Glutamatergic neuron (in vitro differentiated cells): Measurements from ENCODE around the gene AQP11. TPM values are rescaled to one million over a fixed set of nuclear protein-coding genes. Genes with fewer than 3 reads are reported as not detected.
"Not testable (repeated sequence)": the region's sequence is repeated elsewhere in the genome, so short reads cannot be mapped to it uniquely, and the experiment has no call there.

Source experiments
- DNase-seq: peaks from one replicate; pipeline ENCODE4 v3.0.0; 2022
- H3K27ac Mint-ChIP-seq: one replicate; pipeline ENCODE4 v1.8.0; 2020; ENCODE audit warnings: mild to moderate bottlenecking, mixed read lengths, inconsistent platforms; ENCODE audit not compliant: unreplicated experiment
- H3K27me3 Mint-ChIP-seq: one replicate; pipeline ENCODE4 v1.8.0; 2020; ENCODE audit warnings: mild to moderate bottlenecking, moderate library complexity, mixed read lengths, inconsistent platforms; ENCODE audit not compliant: unreplicated experiment
- H3K36me3 Mint-ChIP-seq: one replicate; pipeline ENCODE4 v1.8.0; 2020; ENCODE audit warnings: mild to moderate bottlenecking, mixed read lengths, inconsistent platforms; ENCODE audit not compliant: unreplicated experiment
- H3K4me1 Mint-ChIP-seq: one replicate; pipeline ENCODE4 v1.8.0; 2020; ENCODE audit warnings: mild to moderate bottlenecking, low read depth, mixed read lengths, inconsistent platforms; ENCODE audit not compliant: unreplicated experiment
- H3K4me3 Mint-ChIP-seq: one replicate; pipeline ENCODE4 v1.8.0; 2020; ENCODE audit warnings: mild to moderate bottlenecking, mixed read lengths, inconsistent platforms; ENCODE audit not compliant: unreplicated experiment
- H3K9me3 Mint-ChIP-seq: one replicate; pipeline ENCODE4 v1.8.0; 2020; ENCODE audit warnings: mild to moderate bottlenecking, moderate library complexity, mixed read lengths, inconsistent platforms; ENCODE audit not compliant: unreplicated experiment
- total RNA-seq: library from RNA; stranded (reverse); fragmentation: NEBNext Ultra II Directional; extraction: Animal tissue kit (Norgen Biotek cat#: 25700); gene quantifications from one replicate; pipeline ENCODE4 v1.2.1, GENCODE V29; 2021; ENCODE audit not compliant: unreplicated experiment
- TF ChIP-seq, protein P1 (sequence below): fragments of 200-600 bp; sonication (generic); IDR thresholded peaks from one replicate; pipeline ENCODE4 v1.5.0; 2021; ENCODE audit not compliant: partially characterized antibody, unreplicated experiment

AQP11 gene
- total RNA-seq, 1 donor from 2014 or later = 2.0 TPM

DNA sequence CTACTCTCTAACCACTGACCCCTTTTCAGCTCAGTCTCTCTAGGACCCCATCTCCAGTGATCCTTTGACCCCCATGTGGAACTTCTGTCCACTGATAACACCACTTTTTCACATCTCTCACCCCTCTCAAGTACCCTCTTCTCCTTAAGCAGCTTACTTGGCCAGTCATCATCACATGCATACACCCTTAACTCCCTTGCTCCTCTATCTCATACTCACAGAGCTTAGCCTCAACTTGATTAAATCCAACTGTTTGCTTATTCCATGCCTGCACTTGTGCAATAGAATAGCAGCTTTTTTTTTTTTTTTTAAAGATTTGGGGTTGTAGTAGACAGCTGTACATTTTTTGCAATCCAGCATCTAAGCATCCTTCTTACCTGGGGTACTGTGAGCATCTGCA, 22.2 kb downstream of the AQP11 start:
- no peak overlapping the region for H3K27ac Mint-ChIP-seq
- no peak overlapping the region for H3K4me3 Mint-ChIP-seq
- TF ChIP-seq, protein P1, sequence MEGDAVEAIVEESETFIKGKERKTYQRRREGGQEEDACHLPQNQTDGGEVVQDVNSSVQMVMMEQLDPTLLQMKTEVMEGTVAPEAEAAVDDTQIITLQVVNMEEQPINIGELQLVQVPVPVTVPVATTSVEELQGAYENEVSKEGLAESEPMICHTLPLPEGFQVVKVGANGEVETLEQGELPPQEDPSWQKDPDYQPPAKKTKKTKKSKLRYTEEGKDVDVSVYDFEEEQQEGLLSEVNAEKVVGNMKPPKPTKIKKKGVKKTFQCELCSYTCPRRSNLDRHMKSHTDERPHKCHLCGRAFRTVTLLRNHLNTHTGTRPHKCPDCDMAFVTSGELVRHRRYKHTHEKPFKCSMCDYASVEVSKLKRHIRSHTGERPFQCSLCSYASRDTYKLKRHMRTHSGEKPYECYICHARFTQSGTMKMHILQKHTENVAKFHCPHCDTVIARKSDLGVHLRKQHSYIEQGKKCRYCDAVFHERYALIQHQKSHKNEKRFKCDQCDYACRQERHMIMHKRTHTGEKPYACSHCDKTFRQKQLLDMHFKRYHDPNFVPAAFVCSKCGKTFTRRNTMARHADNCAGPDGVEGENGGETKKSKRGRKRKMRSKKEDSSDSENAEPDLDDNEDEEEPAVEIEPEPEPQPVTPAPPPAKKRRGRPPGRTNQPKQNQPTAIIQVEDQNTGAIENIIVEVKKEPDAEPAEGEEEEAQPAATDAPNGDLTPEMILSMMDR = no peak
- peaks cover 2% of the 10 kb centered on the region for H3K9me3 Mint-ChIP-seq
- H3K36me3 Mint-ChIP-seq = no peaks in the 10 kb centered on the region
- no peak for DNase-seq
- H3K4me1 Mint-ChIP-seq = no peaks in the 10 kb centered on the region
- peaks cover 1% of the 10 kb centered on the region for H3K27me3 Mint-ChIP-seq

DNA sequence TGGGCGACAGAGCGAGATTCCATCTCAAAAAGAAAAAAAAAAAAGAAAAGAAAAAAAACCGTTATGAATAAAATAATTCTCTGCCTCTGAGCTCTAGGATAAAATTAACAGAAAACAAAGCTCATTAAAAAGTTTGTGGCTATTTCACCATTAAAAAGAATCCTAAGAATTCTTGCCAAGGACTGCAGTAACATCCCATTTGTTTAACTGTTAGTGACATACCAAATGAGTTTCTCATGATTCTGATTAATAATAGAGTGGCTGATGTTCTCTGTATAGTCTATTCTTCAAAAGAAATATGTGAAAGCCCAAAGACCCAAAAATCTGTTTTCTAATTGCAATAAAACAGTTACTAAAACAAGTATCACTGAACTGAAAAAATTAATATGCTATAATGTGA, 28.1 kb downstream of the AQP11 start:
- no peak overlapping the region for H3K27ac Mint-ChIP-seq
- no peaks in the 10 kb centered on the region for H3K27me3 Mint-ChIP-seq
- TF ChIP-seq, protein P1 = no peak
- H3K9me3 Mint-ChIP-seq = peaks cover 1% of the 10 kb centered on the region
- no peaks in the 10 kb centered on the region for H3K36me3 Mint-ChIP-seq
- H3K4me1 Mint-ChIP-seq = no peaks in the 10 kb centered on the region
- no peak for DNase-seq
- H3K4me3 Mint-ChIP-seq = no peak overlapping the region

DNA sequence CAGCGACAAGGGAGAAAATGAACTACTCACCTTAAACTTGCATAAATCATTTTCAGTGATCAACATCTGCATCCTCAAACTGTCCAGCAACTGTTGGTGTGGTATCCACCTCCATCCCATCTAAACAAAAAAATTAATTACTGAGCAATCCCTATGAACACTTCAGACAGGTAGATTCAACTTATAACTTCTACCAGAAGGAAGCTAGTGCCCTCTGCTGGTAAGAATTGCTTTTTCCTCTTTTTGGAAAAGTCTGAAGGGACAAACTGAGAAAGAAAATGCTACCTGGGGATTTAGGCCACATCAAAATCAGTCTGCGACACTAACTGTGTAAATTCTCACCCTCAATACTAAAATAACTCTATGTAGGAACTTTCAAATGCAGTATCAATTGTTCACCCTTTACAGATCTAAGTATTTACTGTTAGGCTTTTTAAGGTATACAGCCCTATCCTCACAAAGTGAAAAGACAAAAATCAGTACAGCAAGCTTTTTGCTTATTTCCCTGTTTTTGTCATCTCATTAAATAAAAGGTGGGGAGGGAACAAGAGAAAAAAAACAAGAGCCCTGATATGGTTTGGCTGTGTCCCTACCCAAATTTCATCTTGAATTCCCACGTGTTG, 29.9 kb downstream of the AQP11 start:
- H3K4me1 Mint-ChIP-seq = no peaks in the 10 kb centered on the region
- H3K4me3 Mint-ChIP-seq = no peak overlapping the region
- H3K27ac Mint-ChIP-seq = no peak overlapping the region
- no peaks in the 10 kb centered on the region for H3K36me3 Mint-ChIP-seq
- peaks cover 2% of the 10 kb centered on the region for H3K27me3 Mint-ChIP-seq
- no peaks in the 10 kb centered on the region for H3K9me3 Mint-ChIP-seq
- TF ChIP-seq, protein P1 = peak; percentile 80
- no peak for DNase-seq

DNA sequence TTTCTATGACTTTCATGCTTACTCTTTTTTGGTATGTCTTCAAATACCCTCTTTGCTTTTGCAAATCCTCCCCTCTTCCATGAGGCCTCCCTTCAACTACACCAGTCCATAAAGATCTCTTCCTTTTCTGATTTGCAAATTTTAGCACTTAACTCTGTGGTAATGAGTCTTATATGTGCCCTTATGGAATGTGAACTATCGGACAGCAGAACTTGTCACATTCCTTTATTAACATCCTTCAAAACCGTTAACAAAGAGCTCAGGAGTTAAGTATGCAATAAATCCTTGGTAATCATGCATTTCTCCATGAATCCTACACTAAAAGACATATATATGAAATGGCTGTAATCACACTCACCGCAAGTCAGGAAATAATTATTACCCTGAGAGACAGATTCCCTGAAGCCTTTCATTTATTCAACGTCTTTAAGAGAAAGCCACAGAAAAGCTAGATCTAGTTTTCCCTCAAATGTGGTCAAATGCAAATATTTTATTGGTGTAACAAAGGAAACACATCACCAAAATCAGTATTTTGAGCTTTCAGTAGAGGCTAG, 40.5 kb downstream of the AQP11 start:
- H3K4me3 Mint-ChIP-seq = no peak overlapping the region
- H3K36me3 Mint-ChIP-seq = no peaks in the 10 kb centered on the region
- TF ChIP-seq, protein P1 = no peak
- H3K27me3 Mint-ChIP-seq = no peaks in the 10 kb centered on the region
- no peaks in the 10 kb centered on the region for H3K4me1 Mint-ChIP-seq
- no peak for DNase-seq
- H3K9me3 Mint-ChIP-seq = no peaks in the 10 kb centered on the region
- H3K27ac Mint-ChIP-seq = no peak overlapping the region

DNA sequence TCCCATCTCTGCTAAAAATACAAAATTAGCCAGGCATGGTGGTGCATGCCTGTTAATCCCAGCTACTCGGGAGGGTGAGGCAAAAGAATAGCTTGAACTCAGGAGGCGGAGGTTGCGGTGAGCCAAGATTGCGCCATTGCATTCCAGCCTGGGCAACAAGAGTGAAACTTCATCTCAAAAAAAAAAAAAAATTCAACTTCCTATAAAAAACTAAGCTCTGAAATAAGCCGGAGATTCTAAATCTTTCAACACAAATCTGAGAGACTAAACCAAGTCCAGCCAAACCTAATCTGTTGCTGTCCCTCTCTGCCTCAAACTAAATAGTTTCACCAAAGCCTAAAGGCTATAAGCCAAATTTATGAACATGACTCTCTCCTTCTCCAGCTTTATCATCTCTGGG, 44.2 kb downstream of the AQP11 start:
- not testable (repeated sequence) for H3K27me3 Mint-ChIP-seq, H3K4me1 Mint-ChIP-seq, H3K4me3 Mint-ChIP-seq, H3K36me3 Mint-ChIP-seq, H3K27ac Mint-ChIP-seq, DNase-seq
- H3K9me3 Mint-ChIP-seq = peaks cover 10% of the 10 kb centered on the region
